ENCODE results near the gene ZNF319.

Gene ZNF319

GRCh38 chr16:57970970-57971369, 29.5 kb downstream of the ZNF319 start, which contains the start of gene CNGB1:
TSS of gene CNGB1 (minus strand) at chr16:57971128. CDS start at chr16:57967286, 3,842 bp downstream.
- DNase-seq, result no peak

GRCh38 chr16:57970319-57970718, 30.2 kb downstream of the ZNF319 start:
- DNase-seq, result no peak

- DNase-seq, result no peak
Observed at GRCh38 chr16:57969451-57970123, 30.9 kb downstream of the ZNF319 start.

- DNase-seq, result no peak
Observed at GRCh38 chr16:57967916-57968315, 32.6 kb downstream of the ZNF319 start.

- no peak for DNase-seq
Observed at GRCh38 chr16:57966986-57967385, 33.5 kb downstream of the ZNF319 start.

- no peak for DNase-seq
Observed at GRCh38 chr16:57966204-57966771, 34.2 kb downstream of the ZNF319 start.

- no peak for DNase-seq
Observed at GRCh38 chr16:57964157-57964700, 36.2 kb downstream of the ZNF319 start.

GRCh38 chr16:57962756-57963155, 37.7 kb downstream of the ZNF319 start:
- no peak for DNase-seq

GRCh38 chr16:57962046-57962445, 38.4 kb downstream of the ZNF319 start:
- DNase-seq, result no peak

- DNase-seq, result no peak
Observed at GRCh38 chr16:57961538-57961937, 38.9 kb downstream of the ZNF319 start.

GRCh38 chr16:57960826-57961472, 39.5 kb downstream of the ZNF319 start:
- no peak for DNase-seq

GRCh38 chr16:57960310-57960709, 40.2 kb downstream of the ZNF319 start:
- no peak for DNase-seq

- DNase-seq, result no peak
Observed at GRCh38 chr16:57959804-57960203, 40.7 kb downstream of the ZNF319 start.

- DNase-seq, result no peak
Observed at GRCh38 chr16:57959121-57959520, 41.4 kb downstream of the ZNF319 start.

- DNase-seq, result no peak
Observed at GRCh38 chr16:57958544-57958943, 41.9 kb downstream of the ZNF319 start.

GRCh38 chr16:57957673-57958392, 42.6 kb downstream of the ZNF319 start:
- DNase-seq, result no peak

- no peak for DNase-seq
Observed at GRCh38 chr16:57956924-57957672, 43.4 kb downstream of the ZNF319 start.

- DNase-seq, result no peak
Observed at GRCh38 chr16:57956270-57956808, 44.1 kb downstream of the ZNF319 start.

GRCh38 chr16:57955572-57956188, 44.8 kb downstream of the ZNF319 start:
- DNase-seq, result no peak

GRCh38 chr16:57953857-57954256, 46.6 kb downstream of the ZNF319 start:
- DNase-seq, result no peak

- DNase-seq, result no peak
Observed at GRCh38 chr16:57952909-57953308, 47.6 kb downstream of the ZNF319 start.

Measured in GDM1 (cell line).